Glomerular visceral epithelial cell (primary cell): Measurements from ENCODE around the gene CUBN.
"Not testable (repeated sequence)": the region's sequence is repeated elsewhere in the genome, so short reads cannot be mapped to it uniquely, and the experiment has no call there.

Experiments
- DNase-seq: peaks from one replicate; pipeline ENCODE4 v3.0.0-alpha.2; 2016; ENCODE audit errors: extremely low spot score

The CUBN gene

GRCh38 chr10:17038627-17039026 is 91.0 kb downstream of the CUBN start:
- DNase-seq = no peak

- no peak for DNase-seq
Measured at GRCh38 chr10:17037910-17038309, 91.7 kb downstream of the CUBN start.

- DNase-seq = no peak
Measured at GRCh38 chr10:17035446-17035845, 94.2 kb downstream of the CUBN start.

- no peak for DNase-seq
Measured at GRCh38 chr10:17033529-17034260, 95.9 kb downstream of the CUBN start.

- no peak for DNase-seq
Measured at GRCh38 chr10:17031637-17032635, 97.7 kb downstream of the CUBN start.

- peak; percentile 60 for DNase-seq
Measured at GRCh38 chr10:17029581-17030271, 99.9 kb downstream of the CUBN start.

GRCh38 chr10:17029239-17029580 is 100.4 kb downstream of the CUBN start:
- DNase-seq = no peak

GRCh38 chr10:17028798-17029197 is 100.8 kb downstream of the CUBN start:
- no peak for DNase-seq

- no peak for DNase-seq
Measured at GRCh38 chr10:17026686-17027485, 102.7 kb downstream of the CUBN start.

GRCh38 chr10:17025444-17026295 is 103.9 kb downstream of the CUBN start:
- DNase-seq = peak; percentile 85

- no peak for DNase-seq
Measured at GRCh38 chr10:17024461-17024860, 105.2 kb downstream of the CUBN start.

GRCh38 chr10:17023386-17024298 is 106.0 kb downstream of the CUBN start:
- peak; percentile 97 for DNase-seq

GRCh38 chr10:17022896-17023295 is 106.7 kb downstream of the CUBN start:
- DNase-seq = no peak

GRCh38 chr10:17022466-17022825 is 107.2 kb downstream of the CUBN start:
- DNase-seq = no peak

GRCh38 chr10:17021656-17022465 is 107.8 kb downstream of the CUBN start:
- DNase-seq = peak; percentile 32

- DNase-seq = no peak
Measured at GRCh38 chr10:17019696-17020095, 109.9 kb downstream of the CUBN start.

GRCh38 chr10:17013131-17013983 is 116.3 kb downstream of the CUBN start:
- DNase-seq = not testable (repeated sequence)

GRCh38 chr10:17012731-17013130 is 116.9 kb downstream of the CUBN start:
- DNase-seq = not testable (repeated sequence)
